NCI-H146 treated with DMSO at 0.1 percent for 48 hours (cell line): ENCODE data around the gene RAPGEF2.

Experiments
- DNase-seq: peaks from one replicate; lab custom pipeline; 2025; ENCODE audit not compliant: unreplicated experiment; lab: John Stamatoyannopoulos, UW

Gene RAPGEF2

GRCh38 chr4:159389756-159390155, 286.9 kb downstream of the RAPGEF2 start:
- DNase-seq: no peak

DNA sequence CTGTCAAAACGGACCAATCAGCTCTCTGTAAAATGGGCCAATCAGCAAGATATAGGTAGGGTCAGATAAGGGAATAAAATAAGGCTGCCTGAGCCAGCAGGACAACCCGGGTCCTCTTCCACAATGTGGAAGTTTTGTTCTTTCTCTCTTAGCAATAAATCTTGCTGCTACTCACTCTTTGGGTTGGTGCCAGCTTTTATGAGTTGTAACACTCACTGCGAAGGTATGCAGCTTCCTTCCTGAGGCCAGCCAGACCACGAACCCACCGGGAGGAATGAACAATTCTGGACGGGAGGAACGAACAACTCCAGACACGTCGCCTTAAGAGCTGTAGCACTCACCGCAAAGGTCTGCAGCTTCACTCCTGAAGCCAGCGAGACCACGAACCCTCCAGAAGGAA, 287.8 kb downstream of the RAPGEF2 start:
- DNase-seq: no peak

DNA sequence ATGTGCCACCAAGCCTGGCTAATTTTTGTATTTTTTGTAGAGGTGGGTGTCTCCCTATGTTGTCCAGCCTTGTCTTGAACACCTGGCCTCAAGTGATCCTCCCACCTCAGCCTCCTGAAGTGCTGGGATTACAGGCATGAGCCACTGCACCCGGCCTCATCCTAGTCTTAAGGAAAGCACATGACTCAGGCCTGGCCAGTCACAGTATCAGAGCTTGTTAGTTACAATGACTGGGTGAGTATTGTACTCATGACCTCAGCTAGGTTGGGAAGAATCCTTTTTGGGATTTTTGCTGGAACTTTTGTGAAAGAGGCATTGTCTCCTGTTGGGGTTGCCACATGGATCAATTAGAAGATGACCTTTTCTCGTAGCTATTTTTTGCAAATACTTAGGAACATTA, 292.8 kb downstream of the RAPGEF2 start:
- DNase-seq: no peak

- DNase-seq: no peak
Measured at GRCh38 chr4:159396151-159396550, 293.3 kb downstream of the RAPGEF2 start.

DNA sequence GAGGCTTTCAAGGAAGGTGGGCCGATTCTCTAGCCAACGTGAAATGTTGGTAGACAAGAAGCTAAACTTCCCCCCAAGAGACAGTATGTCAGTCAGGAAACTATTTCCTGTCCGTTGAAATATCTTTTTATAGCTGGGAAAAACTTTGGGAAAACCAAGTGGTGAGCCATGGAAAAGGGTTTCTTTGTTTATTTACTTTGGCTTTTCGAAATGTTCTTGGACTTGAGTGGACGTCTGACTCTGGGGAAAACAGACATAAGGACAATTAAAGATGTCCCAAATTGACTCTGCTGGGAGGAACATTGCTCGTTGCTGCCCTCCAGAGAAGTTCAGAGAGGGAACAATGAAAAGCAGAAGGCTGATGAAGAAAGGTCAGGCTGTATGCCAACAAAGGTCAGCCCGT, 295.4 kb downstream of the RAPGEF2 start:
- no peak for DNase-seq

DNA sequence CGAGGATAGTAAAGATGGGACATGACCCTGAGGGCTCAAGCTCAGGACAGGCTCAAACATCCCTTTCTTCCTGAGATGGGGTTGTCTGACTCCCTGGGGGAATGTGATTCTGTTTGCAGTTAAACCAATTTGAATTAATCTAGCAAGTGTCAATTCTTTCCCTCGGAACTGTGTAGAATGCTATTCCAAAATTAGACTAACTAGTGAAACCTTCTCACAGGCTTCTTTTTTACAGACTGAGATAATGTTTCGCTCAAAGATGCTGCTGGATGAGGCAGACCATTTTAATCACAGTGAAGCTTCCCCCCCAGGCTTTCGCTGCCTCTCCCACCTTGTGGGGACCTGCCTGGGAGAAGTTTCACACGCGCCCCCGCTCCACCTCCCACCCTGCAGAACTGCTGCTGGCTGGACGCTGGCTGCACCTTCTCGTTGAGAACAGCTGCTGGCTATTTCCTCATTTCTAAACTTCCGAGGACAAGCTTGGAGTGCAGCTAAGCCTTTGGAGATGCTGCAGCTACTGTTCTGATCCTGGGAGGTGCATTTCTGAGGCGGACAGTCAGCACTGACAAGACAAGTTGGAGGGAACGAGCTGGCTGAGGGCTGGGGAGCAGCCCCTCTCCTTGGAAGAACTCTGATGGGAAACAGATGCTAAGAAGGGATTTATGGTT, 297.8 kb downstream of the RAPGEF2 start:
- DNase-seq: no peak

DNA sequence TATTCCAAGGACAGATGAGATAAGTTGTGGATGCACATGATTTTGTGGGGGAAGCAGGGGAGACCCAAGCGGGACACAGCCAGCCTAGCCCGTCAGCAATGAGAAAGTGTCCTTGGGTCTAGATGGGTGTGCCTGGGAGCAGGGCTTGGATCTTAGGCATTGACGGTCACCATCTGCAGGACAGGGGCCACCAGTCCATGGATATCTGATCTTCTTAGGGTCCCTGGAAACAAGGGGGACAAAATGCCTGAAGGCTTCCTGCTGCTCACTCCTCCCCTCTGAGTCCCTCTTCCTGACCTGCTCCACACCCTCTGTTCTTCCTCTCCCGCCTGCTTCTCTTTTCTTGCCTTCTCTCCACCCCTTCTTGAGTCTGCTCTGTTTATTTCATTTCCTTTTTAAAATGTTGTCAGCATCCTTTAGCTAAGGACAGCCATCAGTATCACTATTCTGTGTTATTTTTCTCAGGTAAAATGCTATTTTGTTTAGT, 298.4 kb downstream of the RAPGEF2 start:
- DNase-seq: no peak

GRCh38 chr4:159401791-159402380, 299.0 kb downstream of the RAPGEF2 start:
- no peak for DNase-seq
